Stimulated activated CD8-positive, alpha-beta memory T cell treated with anti-CD3 and anti-CD28 coated beads, Interleukin-15, amount 100 ng/mL, for 24 hours (primary cell): ENCODE results near the gene IL12RB2.

Source experiments
- DNase-seq: peaks from one replicate; pipeline ENCODE4 v3.0.0-alpha.2; 2020; ENCODE audit warnings: low read depth

Gene IL12RB2

DNA sequence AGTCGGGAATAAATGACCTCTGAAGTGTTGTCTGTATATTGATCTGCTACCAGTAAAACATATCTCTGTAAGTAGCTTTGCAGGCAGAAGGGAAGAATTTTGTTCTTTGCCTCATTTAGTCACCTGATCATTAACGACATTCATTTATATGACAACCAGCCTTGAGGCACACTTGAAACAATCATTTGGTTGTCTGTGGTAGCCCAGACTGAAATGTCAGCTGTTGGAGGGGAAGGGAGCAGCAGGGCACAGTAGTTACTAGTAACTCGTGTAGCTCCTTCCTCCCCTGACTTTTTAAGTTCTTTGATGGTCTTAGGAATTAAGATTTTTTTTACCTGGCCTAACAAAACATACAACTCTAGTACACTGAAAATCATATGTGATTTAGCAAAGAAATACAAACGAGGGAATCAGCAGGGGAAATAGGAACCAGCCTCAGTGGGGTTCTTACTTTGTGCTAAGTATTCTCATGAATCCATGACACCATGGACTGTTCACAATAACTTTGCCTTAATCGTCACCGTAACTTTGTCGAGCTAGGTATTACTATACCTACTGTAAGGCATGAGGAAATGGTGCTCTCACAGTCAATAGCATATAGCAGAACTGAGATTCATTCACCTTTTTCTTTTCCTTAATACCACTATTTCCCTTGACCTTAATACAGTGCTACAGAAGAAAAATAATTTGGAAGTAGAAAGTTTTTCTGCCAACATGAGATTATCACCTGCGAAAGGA is 6.4 kb downstream of the IL12RB2 start:
- DNase-seq, result no peak

DNA sequence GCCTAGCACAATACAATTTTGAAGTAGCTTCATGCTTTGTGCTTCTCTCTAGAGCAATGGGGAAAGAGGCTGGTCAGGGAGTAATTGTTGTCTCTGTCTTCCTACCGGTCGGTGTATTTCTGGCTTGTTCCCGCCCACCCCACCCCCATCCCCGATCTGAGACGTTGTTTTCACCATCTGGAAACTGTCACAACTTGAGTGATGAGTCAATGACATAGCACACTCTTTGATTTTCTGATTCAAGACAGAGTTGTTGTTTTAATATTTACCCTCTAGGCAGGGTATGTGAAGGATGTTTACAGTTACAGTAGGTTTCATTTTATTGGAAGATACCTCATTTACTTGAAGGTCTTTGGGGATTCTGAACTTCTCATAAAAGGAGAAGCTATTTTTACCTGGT is 7.0 kb downstream of the IL12RB2 start:
- DNase-seq, result no peak

DNA sequence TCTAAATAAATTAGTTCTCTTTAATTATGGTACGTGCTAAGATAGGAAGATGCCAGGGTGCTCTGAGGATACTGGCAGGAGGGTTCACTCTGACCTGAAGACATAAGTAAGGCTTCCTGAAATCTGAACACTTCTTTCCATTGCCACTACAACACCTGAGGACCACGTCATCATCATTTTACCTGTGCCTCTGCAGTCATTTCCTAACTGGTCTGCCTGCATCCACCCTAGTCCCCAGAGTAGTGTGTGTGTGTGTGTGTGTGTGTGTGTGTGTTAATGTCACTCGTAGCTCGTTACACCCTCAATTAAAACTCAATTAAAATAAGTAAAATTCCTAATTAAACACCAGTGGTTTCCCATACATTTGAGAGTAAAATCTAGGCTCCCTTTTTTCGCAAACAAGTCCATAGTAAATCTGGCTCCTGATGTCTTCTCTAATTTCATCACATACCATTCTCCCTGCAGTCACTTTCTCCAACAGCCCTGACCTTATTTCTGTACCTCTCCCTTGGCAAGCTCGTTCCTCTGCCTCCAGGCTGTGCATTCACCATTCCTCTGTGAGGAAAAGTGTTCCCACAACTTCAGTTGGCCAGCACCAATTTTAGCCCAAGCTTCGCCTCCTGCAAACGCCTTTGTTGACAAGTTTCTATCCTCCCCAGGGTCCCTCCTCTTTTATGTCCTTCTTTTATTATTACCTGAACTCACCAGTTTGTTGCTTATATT is 8.7 kb downstream of the IL12RB2 start:
- no peak for DNase-seq

DNA sequence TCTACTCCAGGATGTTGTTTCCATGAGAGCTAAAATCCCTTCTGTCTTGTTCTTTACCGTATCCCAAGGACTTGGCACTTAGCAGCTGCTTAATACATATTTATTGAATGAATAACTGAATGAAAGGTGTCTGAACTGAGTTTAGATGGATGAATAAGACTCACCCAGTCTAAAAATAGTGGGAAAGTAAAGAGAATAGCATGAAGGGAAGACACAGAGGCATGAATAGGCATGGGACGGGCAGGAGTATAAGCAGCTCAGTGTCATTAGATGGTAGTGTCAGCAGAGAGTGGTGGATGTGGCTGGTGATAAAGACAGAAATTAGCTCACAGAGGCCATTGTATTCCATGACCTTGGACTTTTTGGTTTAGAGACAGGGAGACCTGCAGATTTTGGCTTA is 9.2 kb downstream of the IL12RB2 start:
- DNase-seq, result no peak

DNA sequence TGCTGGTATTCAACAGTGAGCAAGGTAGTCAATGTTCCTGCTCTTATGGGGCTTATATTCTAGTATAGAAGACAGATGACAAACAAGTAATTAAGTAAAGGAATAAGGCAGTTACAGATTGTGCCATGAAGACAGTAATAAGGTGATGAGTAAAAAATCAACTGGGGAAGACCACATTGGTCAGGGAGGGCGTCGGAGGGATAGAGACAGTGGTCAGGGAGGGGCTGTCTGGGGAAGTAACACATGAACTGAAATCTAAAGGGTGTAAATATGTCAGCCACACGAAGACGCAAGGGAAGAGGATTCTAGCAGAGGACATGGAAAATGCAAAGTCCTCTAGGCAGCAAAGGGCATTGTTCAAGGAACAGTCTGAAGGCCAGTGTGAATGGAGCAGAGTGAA is 10.1 kb downstream of the IL12RB2 start:
- DNase-seq, result no peak

DNA sequence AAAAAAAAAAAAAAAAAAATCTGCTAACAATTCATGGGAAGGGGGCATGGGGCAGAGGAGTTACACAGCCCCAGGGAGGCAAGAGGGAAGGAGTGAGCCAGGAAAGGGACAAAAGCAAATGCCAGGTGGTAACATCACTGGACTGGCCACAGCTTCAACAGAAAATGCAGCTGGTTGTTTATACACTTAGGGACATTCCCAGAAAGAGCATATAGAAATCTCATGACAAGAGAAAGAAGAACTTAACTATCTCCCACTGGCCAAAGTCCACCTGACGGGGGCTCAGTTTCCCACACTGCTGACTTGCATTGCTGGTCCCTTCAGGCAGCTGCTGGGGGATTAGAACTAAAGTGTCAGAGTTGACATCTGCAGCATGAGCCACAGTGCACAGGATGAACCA is 14.8 kb downstream of the IL12RB2 start:
- no peak for DNase-seq

DNA sequence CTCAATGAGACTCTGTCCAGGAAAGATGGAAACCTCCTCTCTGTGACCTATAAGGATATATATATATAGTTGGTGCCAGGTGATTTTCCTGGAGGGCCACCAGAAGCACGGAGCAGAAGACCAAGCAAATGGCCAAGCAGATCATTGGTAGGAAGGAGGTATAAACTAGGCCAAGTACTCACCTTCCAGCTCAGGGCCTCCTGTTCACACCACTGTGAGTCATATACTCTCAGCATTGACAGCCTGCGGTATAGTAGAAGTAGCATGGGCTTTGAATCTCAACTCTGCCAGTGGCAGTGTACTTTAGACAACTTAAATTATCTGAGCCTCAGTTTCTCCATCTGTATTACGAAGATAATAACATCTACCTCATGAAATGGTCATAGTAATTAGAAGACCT is 15.4 kb downstream of the IL12RB2 start:
- DNase-seq, result no peak

DNA sequence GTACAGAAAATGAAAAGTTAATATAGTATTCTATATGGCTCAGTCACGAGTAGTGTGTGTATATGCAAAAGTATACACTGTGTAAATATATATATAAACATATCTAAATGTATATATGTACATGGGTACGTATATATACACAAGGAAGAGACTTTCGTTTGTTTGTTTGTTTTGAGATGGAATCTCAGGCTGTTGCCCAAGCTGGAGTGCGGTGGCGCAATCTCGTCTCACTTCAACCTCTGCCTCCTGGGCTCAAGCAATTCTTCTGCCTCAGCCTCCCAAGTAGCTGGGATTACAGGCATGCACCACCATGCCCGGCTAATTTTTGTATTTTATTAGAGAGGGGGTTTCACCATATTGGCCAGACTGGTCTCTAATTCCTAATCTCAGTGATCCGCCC is 16.4 kb downstream of the IL12RB2 start:
- DNase-seq, result no peak

DNA sequence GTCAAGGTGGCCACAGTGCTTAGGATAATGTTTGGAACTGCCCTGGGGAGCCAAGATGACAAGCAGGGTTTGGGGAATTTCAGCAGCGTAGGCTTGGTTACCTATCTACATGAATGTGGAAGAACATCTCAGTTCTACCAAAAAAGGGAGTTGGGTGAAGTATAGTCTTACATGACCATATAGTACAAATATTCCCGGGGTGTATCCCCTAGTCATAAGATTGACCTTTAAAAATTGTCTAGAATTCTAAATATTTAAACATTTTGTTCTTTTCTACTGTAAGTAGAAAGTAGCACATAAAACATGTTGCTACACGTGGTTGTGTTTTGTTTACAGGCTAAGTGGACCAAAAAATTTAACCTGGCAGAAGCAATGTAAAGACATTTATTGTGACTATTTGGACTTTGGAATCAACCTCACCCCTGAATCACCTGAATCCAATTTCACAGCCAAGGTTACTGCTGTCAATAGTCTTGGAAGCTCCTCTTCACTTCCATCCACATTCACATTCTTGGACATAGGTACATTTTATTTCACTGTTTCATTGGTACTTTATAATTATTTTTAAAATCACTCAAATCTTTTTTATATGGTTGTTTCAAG is 20.3 kb downstream of the IL12RB2 start:
- DNase-seq, result no peak

DNA sequence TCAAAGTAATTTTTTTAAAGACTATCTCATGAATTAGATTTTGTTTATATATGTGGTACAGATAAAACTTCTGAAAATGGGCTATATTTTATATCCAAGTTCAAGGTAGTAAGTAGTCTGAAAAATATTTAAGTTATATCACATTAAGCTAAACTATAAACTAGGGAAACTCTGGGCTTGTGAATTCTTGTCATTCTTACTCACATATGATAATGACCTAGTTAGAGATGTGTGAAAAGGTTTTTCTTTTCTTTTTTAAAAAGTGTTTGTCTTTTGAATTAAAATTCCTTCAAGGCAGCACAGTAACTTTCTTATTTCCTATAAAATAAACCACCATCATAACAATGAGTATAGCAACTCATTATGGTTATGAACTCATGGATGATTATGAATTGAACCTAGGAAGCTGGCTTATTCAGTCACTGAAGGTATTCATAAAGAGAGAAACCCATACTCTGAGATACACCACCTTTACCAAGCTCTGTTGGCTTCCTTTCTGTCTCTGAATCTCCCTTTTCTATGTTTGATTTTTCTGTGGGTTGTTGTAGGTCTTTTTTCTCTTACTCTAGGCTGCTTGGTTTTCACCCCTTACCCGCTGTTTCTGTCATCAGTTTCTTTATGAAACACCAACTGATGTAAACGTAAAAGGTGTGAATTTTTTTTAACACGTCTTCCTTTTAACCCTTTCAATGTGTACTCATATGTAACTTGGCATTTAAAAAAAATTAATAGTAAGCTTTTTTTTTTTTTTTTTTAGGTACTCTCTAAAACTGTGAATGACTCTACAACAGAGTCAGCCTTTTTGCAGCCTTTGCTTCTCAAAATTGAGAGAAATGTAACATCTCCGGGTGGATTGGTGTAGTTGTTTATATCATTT is 25.2 kb downstream of the IL12RB2 start:
- DNase-seq, result no peak

DNA sequence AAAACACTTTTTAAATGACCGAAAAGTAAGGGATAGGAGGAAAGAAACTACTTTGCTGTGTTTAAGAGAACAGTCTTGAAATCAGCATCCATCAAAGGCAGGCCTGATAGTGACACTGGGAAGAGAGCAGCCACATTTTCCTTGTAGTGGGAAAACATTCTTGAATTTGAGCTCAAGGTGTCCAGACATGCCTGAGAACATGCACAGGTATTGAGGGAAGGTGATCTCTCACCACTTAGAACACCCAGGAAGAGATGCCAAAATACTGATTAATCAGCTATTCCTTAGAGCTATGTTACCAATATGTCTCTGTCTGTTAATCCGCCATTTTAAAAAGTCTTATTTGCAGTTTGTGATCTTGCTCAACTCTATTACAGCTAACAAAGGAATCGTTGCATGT is 25.9 kb downstream of the IL12RB2 start:
- no peak for DNase-seq

DNA sequence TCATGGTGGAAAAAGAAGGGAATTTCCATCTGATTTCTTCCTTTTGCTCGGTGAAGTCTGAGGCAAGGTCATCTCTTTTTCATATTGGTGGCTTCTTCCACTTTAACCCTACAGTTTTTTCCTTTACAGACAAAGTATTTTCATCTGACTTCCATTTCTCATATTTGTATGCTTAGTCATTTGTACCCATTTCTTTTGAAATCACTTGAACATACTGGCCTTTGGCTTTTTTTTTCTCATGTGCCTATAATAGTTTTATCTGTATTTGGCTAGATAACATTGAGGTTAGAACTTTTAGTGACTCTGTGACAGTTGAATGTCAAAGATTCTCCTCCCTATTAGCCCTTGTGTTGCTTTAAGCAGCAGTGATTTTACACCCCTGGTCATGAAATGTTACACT is 27.7 kb downstream of the IL12RB2 start:
- no peak for DNase-seq

DNA sequence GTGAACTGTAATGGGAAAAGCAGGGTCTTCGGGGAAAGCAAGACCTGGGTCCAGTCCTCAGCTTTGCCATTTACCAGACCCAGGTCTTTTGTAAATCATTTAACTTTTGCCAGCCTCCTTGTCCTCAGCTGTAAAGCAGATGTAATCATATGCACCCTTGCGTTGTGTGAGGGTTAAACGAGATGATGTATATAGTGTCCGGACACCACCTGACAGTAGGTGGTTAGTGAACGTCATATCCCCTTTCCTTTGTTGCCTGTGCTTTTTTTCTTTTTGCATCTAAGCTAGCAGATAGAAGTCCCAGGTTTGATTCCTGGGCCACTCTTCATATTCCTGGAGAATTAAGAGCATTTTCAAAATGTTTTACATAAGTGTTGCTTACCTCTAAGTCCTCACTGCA is 28.5 kb downstream of the IL12RB2 start:
- DNase-seq, result no peak

DNA sequence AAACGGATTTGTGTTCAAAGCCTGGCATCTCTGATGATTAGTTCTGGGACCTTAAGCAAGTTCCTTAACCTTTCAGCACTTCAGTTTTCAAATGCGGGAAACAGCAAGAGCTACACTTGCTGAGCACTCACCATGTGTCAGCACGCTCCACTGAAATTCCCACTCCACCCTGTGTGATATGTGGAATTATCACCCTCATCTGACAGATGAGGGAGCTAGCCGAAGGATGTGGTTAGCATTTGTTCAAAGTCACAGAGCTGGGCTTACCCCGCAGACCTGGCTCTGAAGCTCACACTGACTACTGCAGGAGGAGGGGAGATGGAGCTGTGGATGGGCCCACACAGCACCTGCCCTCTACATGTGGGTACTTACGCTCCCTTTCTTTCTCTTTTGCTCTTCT is 29.1 kb downstream of the IL12RB2 start:
- DNase-seq, result no peak

DNA sequence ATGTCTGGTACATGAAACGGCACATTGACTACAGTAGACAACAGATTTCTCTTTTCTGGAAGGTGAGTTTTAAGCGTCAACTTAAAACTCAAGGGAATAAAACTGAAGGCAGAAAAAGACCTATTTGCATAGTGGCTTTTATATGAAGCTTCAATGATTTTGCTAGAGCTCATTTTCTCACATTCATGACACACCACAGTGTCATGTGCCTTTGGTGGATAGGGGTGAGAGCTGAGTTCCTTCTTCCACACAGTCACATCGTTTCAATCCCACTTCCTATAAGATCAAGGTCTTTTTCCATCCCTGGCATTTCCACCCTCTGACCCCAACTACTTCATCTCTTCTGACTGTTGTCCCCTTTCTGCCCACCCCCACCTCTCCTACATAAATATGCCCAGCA is 31.0 kb downstream of the IL12RB2 start:
- no peak for DNase-seq

DNA sequence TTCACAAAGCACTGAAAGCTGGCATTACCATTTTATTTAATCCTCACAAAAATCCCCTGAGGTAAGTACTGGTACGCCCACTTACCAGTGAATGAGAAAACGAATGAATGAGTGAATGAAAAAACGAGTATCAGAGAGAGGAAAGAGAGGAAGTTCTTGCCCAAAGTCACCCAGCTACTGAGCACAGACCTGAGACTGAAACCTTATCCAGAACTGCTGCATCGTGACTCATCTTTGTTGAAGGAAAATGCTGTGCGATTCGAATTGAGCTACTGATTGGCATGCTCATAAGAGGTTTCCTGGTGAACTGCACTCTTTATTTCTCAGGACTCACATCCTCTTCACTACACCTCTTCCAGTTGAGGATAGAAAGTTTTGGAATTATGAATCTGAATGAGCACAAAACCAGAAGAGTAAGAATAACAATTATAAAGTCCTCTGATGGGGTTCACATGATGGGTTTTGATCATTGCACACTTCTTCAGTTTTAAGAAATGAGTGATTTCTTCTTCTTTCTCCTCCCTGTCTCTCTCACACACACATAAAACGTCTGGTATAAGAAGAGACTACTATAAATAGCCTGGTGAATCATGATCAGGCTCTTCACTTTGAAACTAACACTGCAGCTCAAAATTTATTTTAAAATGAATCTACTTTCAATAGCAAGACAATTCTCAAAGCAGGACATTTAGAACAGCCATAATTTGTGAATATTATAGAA is 32.1 kb downstream of the IL12RB2 start:
- no peak for DNase-seq

DNA sequence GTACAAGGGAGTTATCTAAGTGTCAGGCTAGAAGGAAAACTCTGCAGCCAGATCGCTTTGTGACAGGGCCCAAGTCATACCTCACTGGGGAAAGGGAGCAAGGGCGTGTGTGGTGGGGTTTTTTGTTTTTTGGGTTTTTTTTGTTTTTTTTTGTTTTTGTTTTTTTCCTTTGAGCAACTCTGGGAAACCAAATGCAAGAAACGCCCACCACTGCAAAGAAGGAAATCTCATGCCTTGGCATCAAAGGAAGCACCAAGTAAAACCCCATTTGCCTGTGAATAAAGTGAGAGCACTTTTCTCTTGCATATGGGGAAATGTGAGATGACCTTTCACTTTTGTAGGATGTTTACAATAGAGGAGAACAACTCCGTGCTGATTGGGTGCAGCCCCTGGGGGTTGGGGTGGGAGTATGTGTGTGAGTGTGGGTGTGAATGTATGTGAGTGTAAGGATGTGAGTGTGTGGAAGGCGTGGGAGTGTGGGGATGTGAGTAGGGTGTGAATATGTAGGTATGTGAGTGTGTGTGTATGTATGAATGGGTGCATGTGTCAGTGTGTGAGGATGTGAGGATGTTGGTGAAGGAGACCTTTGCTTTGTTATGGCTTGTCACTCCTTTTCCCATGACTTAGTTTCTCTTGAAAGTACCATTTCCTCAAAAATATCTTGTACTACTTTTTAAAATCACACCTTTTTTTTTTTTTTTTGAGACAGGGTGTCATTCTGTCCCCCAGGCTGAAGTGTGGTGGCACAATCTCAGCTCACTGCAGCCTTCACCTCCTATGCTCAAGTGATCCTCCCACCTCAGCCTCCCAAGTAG is 34.6 kb downstream of the IL12RB2 start:
- DNase-seq, result no peak

DNA sequence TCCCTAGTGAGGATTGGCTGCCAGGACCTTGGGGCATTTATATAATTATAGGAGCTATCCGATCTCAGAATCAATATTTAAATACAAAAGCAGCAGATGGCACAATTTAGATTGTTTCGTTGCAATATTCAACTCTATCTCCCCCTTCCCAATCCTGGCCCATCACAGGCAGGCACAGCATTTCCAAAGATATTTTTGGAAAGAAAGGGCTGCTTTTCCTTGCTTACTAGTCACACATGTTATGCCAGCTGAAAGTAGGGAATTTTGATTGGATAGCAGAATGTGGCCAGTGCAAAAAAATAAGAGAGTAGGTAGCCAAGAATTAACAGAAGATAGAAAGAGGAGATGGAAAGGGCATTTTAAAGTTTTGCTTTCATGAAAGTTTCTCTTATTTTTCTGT is 37.9 kb downstream of the IL12RB2 start:
- DNase-seq, result no peak

DNA sequence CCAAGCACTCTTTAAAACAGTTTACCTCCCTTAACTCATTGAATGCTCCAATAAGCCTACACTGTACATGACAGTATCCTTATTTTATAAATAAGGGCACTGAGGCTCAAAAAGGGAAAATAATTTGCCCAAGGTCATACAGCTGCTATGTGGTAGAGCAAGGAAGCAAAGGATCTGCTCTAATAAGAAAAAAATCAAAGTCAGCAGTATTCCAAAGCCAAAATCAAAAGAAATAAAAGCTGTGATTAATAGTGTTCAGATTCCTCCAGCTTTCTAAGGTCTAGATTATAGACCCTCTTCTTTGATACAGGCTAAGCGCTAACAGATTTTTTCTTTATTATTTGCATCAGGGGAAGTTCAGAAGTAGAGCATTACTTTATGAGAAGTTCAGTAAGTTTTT is 39.3 kb downstream of the IL12RB2 start:
- no peak for DNase-seq

DNA sequence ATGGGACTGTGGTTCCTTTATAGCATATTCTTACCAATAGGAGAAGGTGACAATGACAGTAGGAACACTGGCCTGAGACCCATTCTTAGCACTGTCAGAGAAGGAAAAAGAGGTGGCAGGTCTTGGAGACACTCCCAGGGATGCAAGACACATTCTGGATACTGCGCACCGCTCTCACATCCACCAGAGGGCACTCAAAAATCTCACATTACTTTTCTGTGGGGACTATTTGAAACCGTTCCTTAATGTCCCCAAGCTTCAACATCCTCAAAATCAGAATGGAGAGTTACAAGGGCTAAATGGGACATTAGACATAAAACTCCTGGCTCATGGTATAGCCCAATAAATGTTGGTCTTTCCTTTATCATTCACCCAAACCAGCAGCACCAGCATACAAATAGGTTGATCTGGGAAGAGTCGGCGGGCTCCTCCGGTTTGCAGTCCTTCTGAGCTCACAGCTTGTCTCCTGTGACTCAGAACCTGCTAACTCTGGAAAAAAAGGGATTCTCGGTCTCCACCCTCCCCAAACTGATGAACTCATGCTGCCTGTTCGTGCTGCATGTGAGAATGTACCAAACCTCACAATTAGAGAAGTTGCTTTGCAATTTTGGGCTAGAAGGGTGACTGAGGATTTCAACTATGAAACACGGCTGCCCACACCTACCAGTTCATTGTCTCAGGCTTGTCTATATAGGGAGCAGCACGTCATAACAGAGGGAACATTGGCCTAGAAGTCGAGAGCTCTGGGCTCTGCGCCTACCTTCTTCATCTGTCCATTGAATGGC is 40.2 kb downstream of the IL12RB2 start:
- DNase-seq, result no peak
